HG03103 (cell line): ENCODE measurements around the gene SORL1-AS1.

Experiments
- ATAC-seq: cut with Tn5 transposase; IDR thresholded peaks from one replicate; pipeline ENCODE4 v1.9.1; 2021; ENCODE audit warnings: low read depth; ENCODE audit not compliant: unreplicated experiment

SORL1-AS1 gene

GRCh38 chr11:121408830-121409229 is 43.9 kb downstream of the SORL1-AS1 start:
- no peak for ATAC-seq

GRCh38 chr11:121406291-121406690 is 46.5 kb downstream of the SORL1-AS1 start:
- no peak for ATAC-seq

- no peak for ATAC-seq
Observed at GRCh38 chr11:121405646-121406045, 47.1 kb downstream of the SORL1-AS1 start.

GRCh38 chr11:121394785-121395184 is 58.0 kb downstream of the SORL1-AS1 start:
- ATAC-seq, result no peak

- no peak for ATAC-seq
Observed at GRCh38 chr11:121393855-121394254, 58.9 kb downstream of the SORL1-AS1 start.

GRCh38 chr11:121391914-121392313 is 60.9 kb downstream of the SORL1-AS1 start:
- no peak for ATAC-seq

- no peak for ATAC-seq
Observed at GRCh38 chr11:121389651-121390050, 63.1 kb downstream of the SORL1-AS1 start.
